HEK293 (cell line): ENCODE results near the gene ASB6.

Experiments used
- CTCF ChIA-PET: fragments of 350-600 bp; formaldehyde crosslinking; extraction: SDS; loops from one replicate; lab custom pipeline; 2021; ENCODE audit warnings: antibody characterized with exemption; lab: Yijun Ruan, JAX
- POLR2A ChIA-PET: fragments of 300-600 bp; formaldehyde crosslinking; extraction: SDS; loops from one replicate; lab custom pipeline; 2020; ENCODE audit warnings: antibody characterized with exemption, inconsistent platforms; lab: Yijun Ruan, JAX
- H3K27ac ChIP-seq: fragments of 200-500 bp; sonication (Bioruptor generic); 2 replicates; pipeline ENCODE4 v1.5.1; 2014; ENCODE audit warnings: low read depth, low read length, control low read depth, inconsistent platforms; ENCODE audit errors: extremely low read depth
- H3K36me3 ChIP-seq, 2 experiments: fragments of 200-500 bp in 1 of 2; sonication (Bioruptor generic) in 1 of 2; 1 replicate in 1 of 2; 2 replicates in 1 of 2; pipeline ENCODE4 v1.5.1; 2014 to 2017; ENCODE audit warnings: inconsistent platforms in 2 of 2, low read length in 2 of 2; ENCODE audit not compliant: control insufficient read depth in 2 of 2, insufficient read depth in 1 of 2
- H3K4me1 ChIP-seq: fragments of 200-500 bp; sonication (Bioruptor generic); 2 replicates; pipeline ENCODE4 v1.5.1; 2014; ENCODE audit warnings: mild to moderate bottlenecking, low read length, inconsistent platforms; ENCODE audit not compliant: control insufficient read depth, insufficient read depth
- H3K4me3 ChIP-seq: 2 replicates; pipeline ENCODE4 v1.5.1; 2011; ENCODE audit warnings: low read depth, mild to moderate bottlenecking, control low read depth, low read length, moderate library complexity
- H3K9me3 ChIP-seq: fragments of 200-500 bp; sonication (Bioruptor generic); 2 replicates; pipeline ENCODE4 v1.5.1; 2014; ENCODE audit warnings: low read depth, low read length, inconsistent platforms; ENCODE audit not compliant: control insufficient read depth, insufficient read depth
- BCL11B ChIP-seq: fragments of 450-650 bp; formaldehyde crosslinking; IDR thresholded peaks from 2 replicates; pipeline ENCODE4 v1.5.1; 2016; ENCODE audit warnings: low read depth, missing biosample characterization, missing genetic modification characterization
- EGR2 ChIP-seq: fragments of 450-650 bp; formaldehyde crosslinking; IDR thresholded peaks from 2 replicates; pipeline ENCODE4 v1.5.1; 2016; ENCODE audit warnings: low read depth, missing biosample characterization, missing genetic modification characterization
- GLI4 ChIP-seq: fragments of 450-650 bp; formaldehyde crosslinking; IDR thresholded peaks from 2 replicates; pipeline ENCODE4 v1.5.1; 2016; ENCODE audit warnings: missing biosample characterization, missing genetic modification characterization
- GLIS2 ChIP-seq: fragments of 450-650 bp; formaldehyde crosslinking; IDR thresholded peaks from 2 replicates; pipeline ENCODE4 v1.5.1; 2016; ENCODE audit warnings: missing biosample characterization, missing genetic modification characterization
- HOXD13 ChIP-seq: sonication (generic); formaldehyde crosslinking; IDR thresholded peaks from 2 replicates; pipeline ENCODE4 v1.8.0; 2022; ENCODE audit warnings: missing genetic modification reagents, borderline replicate concordance
- IKZF3 ChIP-seq: fragments of 450-650 bp; IDR thresholded peaks from 2 replicates; pipeline ENCODE4 v1.5.0; 2018; ENCODE audit warnings: missing biosample characterization, mild to moderate bottlenecking, missing genetic modification characterization, moderate library complexity
- ZBTB21 ChIP-seq: fragments of 450-650 bp; formaldehyde crosslinking; IDR thresholded peaks from 2 replicates; pipeline ENCODE4 v1.5.1; 2017; ENCODE audit warnings: missing biosample characterization, missing genetic modification characterization
- ZFHX2 ChIP-seq: fragments of 450-650 bp; formaldehyde crosslinking; conservative IDR thresholded peaks from 2 replicates; pipeline ENCODE4 v1.5.1; 2016; ENCODE audit warnings: missing biosample characterization, missing genetic modification characterization
- ZFP41 ChIP-seq: fragments of 450-650 bp; formaldehyde crosslinking; IDR thresholded peaks from 2 replicates; pipeline ENCODE4 v1.5.1; 2016; ENCODE audit warnings: missing biosample characterization, missing genetic modification characterization, borderline replicate concordance
- ZNF18 ChIP-seq: fragments of 450-650 bp; formaldehyde crosslinking; IDR thresholded peaks from 2 replicates; pipeline ENCODE4 v1.5.1; 2016; ENCODE audit warnings: missing biosample characterization, missing genetic modification characterization
- ZNF354C ChIP-seq: fragments of 450-650 bp; formaldehyde crosslinking; IDR thresholded peaks from 2 replicates; pipeline ENCODE4 v1.5.1; 2016; ENCODE audit warnings: missing biosample characterization, missing genetic modification characterization, low read depth, borderline replicate concordance
- ZNF501 ChIP-seq: fragments of 450-650 bp; formaldehyde crosslinking; IDR thresholded peaks from 2 replicates; pipeline ENCODE4 v1.5.1; 2016; ENCODE audit warnings: missing biosample characterization, missing genetic modification characterization
- ZNF544 ChIP-seq: fragments of 450-650 bp; formaldehyde crosslinking; IDR thresholded peaks from 2 replicates; pipeline ENCODE4 v1.5.0; 2017; ENCODE audit warnings: missing biosample characterization, missing genetic modification characterization
- ZNF549 ChIP-seq: fragments of 450-650 bp; IDR thresholded peaks from 2 replicates; pipeline ENCODE4 v1.5.1; 2018; ENCODE audit warnings: missing biosample characterization, missing genetic modification characterization, mild to moderate bottlenecking, inconsistent platforms, moderate library complexity
- ZNF555 ChIP-seq: fragments of 450-650 bp; formaldehyde crosslinking; conservative IDR thresholded peaks from 2 replicates; pipeline ENCODE4 v1.5.1; 2017; ENCODE audit warnings: missing biosample characterization, mild to moderate bottlenecking, missing genetic modification characterization, inconsistent platforms
- ZNF629 ChIP-seq: fragments of 450-650 bp; formaldehyde crosslinking; IDR thresholded peaks from 2 replicates; pipeline ENCODE4 v1.5.1; 2017; ENCODE audit warnings: missing biosample characterization, missing genetic modification characterization
- ZNF654 ChIP-seq: fragments of 450-650 bp; formaldehyde crosslinking; IDR thresholded peaks from 2 replicates; pipeline ENCODE4 v1.5.1; 2016; ENCODE audit warnings: low read depth, missing biosample characterization, missing genetic modification characterization
- ZNF830 ChIP-seq: fragments of 450-650 bp; IDR thresholded peaks from 2 replicates; pipeline ENCODE4 v1.5.0; 2018; ENCODE audit warnings: missing biosample characterization, missing genetic modification characterization, low read depth, mild to moderate bottlenecking, moderate library complexity
- TF ChIP-seq, protein P1 (sequence below): fragments of 450-650 bp; formaldehyde crosslinking; IDR thresholded peaks from 2 replicates; pipeline ENCODE4 v1.5.1; 2016; ENCODE audit warnings: missing biosample characterization, missing genetic modification characterization
- TF ChIP-seq, protein P2 (sequence below): fragments of 450-650 bp; formaldehyde crosslinking; IDR thresholded peaks from 2 replicates; pipeline ENCODE4 v1.5.0; 2017; ENCODE audit warnings: missing biosample characterization, missing genetic modification characterization, borderline replicate concordance

Gene ASB6

GRCh38 chr9:129648764-129649115, 6.8 kb upstream of the ASB6 start (continued):
- no peak for TF ChIP-seq ZNF830 (tag by site-specific recombination)
- no peak for TF ChIP-seq ZNF654 (tag by site-specific recombination)
- TF ChIP-seq ZNF501 (tag by site-specific recombination) = no peak
- TF ChIP-seq IKZF3 = no peak
- no peak for TF ChIP-seq ZNF555 (tag by site-specific recombination)
- TF ChIP-seq HOXD13 (CRISPR knock-in tag) = no peak
- TF ChIP-seq GLIS2 (tag by site-specific recombination) = no peak
- TF ChIP-seq, all 188 proteins: peak for 0

DNA sequence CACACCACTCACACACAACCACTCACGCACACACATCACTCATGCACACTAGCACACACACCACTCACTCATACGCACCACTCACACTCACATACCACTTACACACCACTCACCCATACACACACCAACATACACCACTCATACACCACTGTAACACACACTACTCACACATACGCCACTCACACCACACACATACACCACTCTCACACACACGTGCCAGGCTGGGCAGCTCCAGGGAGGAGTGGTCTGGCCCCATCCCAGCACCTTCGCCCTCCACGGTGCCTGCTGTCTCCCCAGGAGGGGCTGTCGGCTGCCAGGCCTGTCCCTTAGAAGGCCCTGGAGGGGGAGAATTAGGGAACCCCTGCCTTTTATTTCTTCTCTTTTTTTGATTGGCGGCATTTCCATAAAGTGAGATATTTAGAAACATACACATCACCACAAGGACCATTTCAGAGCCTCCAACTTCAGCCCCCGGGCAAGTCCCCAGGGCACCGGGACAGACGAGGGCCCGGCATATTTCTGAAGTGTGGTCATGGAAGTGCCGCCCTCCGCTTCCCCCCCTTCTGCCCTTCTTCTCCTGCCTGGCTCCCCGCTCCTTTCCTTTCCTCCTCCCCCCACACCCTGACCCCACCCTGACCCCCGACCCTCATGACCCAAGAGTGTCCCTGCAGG, 6.3 kb upstream of the ASB6 start:
- Histone ChIP-seq H3K27ac (no peak overlapping the region), H3K4me3 (no peak overlapping the region), H3K9me3 (no peaks in the 10 kb centered on the region), H3K4me1 (no peaks in the 10 kb centered on the region), H3K36me3 (no peaks in the 10 kb centered on the region)
- POLR2A ChIA-PET = no interaction called here
- CTCF ChIA-PET = no interaction called here
- TF ChIP-seq ZNF629 (no peak), GLI4 (tag by site-specific recombination) (0 out of 2 replicates have a peak, but pooled peaks have one; percentile 24), ZNF549 (tag by site-specific recombination) (no peak), ZFP41 (tag by site-specific recombination) (no peak), ZBTB21 (tag by site-specific recombination) (no peak), ZNF544 (tag by site-specific recombination) (no peak), ZNF18 (tag by site-specific recombination) (peak; percentile 86; the same call in 1 of the 2 replicates)
- TF ChIP-seq, protein P1, sequence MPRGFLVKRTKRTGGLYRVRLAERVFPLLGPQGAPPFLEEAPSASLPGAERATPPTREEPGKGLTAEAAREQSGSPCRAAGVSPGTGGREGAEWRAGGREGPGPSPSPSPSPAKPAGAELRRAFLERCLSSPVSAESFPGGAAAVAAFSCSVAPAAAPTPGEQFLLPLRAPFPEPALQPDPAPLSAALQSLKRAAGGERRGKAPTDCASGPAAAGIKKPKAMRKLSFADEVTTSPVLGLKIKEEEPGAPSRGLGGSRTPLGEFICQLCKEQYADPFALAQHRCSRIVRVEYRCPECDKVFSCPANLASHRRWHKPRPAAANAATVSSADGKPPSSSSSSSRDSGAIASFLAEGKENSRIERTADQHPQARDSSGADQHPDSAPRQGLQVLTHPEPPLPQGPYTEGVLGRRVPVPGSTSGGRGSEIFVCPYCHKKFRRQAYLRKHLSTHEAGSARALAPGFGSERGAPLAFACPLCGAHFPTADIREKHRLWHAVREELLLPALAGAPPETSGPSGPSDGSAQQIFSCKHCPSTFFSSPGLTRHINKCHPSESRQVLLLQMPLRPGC (tag by site-specific recombination) = 0 out of 2 replicates have a peak, but pooled peaks have one; percentile 34
- TF ChIP-seq, protein P2, sequence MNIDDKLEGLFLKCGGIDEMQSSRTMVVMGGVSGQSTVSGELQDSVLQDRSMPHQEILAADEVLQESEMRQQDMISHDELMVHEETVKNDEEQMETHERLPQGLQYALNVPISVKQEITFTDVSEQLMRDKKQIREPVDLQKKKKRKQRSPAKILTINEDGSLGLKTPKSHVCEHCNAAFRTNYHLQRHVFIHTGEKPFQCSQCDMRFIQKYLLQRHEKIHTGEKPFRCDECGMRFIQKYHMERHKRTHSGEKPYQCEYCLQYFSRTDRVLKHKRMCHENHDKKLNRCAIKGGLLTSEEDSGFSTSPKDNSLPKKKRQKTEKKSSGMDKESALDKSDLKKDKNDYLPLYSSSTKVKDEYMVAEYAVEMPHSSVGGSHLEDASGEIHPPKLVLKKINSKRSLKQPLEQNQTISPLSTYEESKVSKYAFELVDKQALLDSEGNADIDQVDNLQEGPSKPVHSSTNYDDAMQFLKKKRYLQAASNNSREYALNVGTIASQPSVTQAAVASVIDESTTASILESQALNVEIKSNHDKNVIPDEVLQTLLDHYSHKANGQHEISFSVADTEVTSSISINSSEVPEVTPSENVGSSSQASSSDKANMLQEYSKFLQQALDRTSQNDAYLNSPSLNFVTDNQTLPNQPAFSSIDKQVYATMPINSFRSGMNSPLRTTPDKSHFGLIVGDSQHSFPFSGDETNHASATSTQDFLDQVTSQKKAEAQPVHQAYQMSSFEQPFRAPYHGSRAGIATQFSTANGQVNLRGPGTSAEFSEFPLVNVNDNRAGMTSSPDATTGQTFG (tag by site-specific recombination) = no peak

DNA sequence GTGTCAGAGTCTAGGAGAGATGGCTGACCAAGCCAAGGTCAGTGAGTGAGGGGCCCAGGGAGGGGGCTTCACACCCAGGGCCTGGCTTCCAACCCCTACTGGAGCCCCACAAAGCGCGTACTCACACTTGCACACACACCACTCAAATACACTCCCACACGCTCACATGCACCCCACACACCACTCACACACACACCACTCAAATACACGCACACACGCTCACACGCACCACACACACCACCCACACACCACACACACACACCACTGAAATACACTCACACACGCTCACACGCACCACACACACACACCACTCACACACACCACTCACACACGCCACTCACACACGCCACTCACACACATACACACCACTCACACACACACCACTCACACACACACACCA, 5.7 kb upstream of the ASB6 start:
- TF ChIP-seq EGR2 (tag by site-specific recombination) = peak; percentile 93
- no peak for TF ChIP-seq ZNF654 (tag by site-specific recombination)
- TF ChIP-seq BCL11B (tag by site-specific recombination) = no peak
- TF ChIP-seq ZNF18 (tag by site-specific recombination) = peak; percentile 87
- TF ChIP-seq ZFHX2 = peak; percentile 95
- no peak for TF ChIP-seq ZNF354C
- POLR2A ChIA-PET = no interaction called here
- no peaks in the 10 kb centered on the region for H3K36me3 ChIP-seq
- H3K4me1 ChIP-seq = no peaks in the 10 kb centered on the region
- no peaks in the 10 kb centered on the region for H3K9me3 ChIP-seq
- CTCF ChIA-PET = interaction anchor here (0.7 kb wide), 1 partner anchor 91 kb away, joined by 3 read pairs; no protein-coding TSS in a partner anchor
- H3K4me3 ChIP-seq = no peak overlapping the region
- no peak overlapping the region for H3K27ac ChIP-seq
